ENCODE data around the gene TM9SF1.

The TM9SF1 gene

GRCh38 chr14:24178399-24179178, 16.7 kb downstream of the TM9SF1 start:
- no peak for DNase-seq (ENCODE audit: low read depth, low spot score)

GRCh38 chr14:24177891-24178290, 17.4 kb downstream of the TM9SF1 start:
- no peak for DNase-seq (ENCODE audit: low read depth, low spot score)

- DNase-seq (ENCODE audit: low read depth, low spot score), result no peak
These were observed 18.0 kb downstream of the TM9SF1 start for GRCh38 chr14:24177041-24177825.

GRCh38 chr14:24176599-24176998, 18.6 kb downstream of the TM9SF1 start:
- DNase-seq (ENCODE audit: low read depth, low spot score), result no peak

- DNase-seq (ENCODE audit: low read depth, low spot score), result no peak
These were observed 22.4 kb downstream of the TM9SF1 start for GRCh38 chr14:24172871-24173281.

GRCh38 chr14:24172261-24172860, 22.9 kb downstream of the TM9SF1 start:
- no peak for DNase-seq (ENCODE audit: low read depth, low spot score)

GRCh38 chr14:24171422-24172260, 23.6 kb downstream of the TM9SF1 start, which contains the start of gene REC8:
REC8 (plus strand) TSS chr14:24172080; CDS start chr14:24172553, 473 bp downstream.
- DNase-seq (ENCODE audit: low read depth, low spot score), result peak; percentile 61

GRCh38 chr14:24167469-24168114, 27.6 kb downstream of the TM9SF1 start:
- DNase-seq (ENCODE audit: low read depth, low spot score), result no peak

- DNase-seq (ENCODE audit: low read depth, low spot score), result no peak
These were observed 29.5 kb downstream of the TM9SF1 start for GRCh38 chr14:24165785-24166184.

GRCh38 chr14:24164518-24164991, 30.7 kb downstream of the TM9SF1 start:
- DNase-seq (ENCODE audit: low read depth, low spot score), result no peak

- DNase-seq (ENCODE audit: low read depth, low spot score), result no peak
These were observed 33.1 kb downstream of the TM9SF1 start for GRCh38 chr14:24162093-24162492.

- peak; percentile 89 for DNase-seq (ENCODE audit: low read depth, low spot score)
These were observed 34.1 kb downstream of the TM9SF1 start, which contains the start of gene IRF9 for GRCh38 chr14:24160850-24161804. IRF9 (plus strand) TSS chr14:24161265; CDS start chr14:24162145, 880 bp downstream.

- no peak for DNase-seq (ENCODE audit: low read depth, low spot score)
These were observed 34.8 kb downstream of the TM9SF1 start for GRCh38 chr14:24160499-24160849.

GRCh38 chr14:24159777-24160498, 35.3 kb downstream of the TM9SF1 start:
- no peak for DNase-seq (ENCODE audit: low read depth, low spot score)

- no peak for DNase-seq (ENCODE audit: low read depth, low spot score)
These were observed 37.9 kb downstream of the TM9SF1 start for GRCh38 chr14:24157331-24157730.

- DNase-seq (ENCODE audit: low read depth, low spot score), result no peak
These were observed 38.4 kb downstream of the TM9SF1 start for GRCh38 chr14:24156840-24157239.

GRCh38 chr14:24155100-24155499, 40.1 kb downstream of the TM9SF1 start:
- no peak for DNase-seq (ENCODE audit: low read depth, low spot score)

GRCh38 chr14:24151404-24152080, 43.7 kb downstream of the TM9SF1 start:
- no peak for DNase-seq (ENCODE audit: low read depth, low spot score)

Data from brain pericyte (primary cell).